Body of pancreas (tissue), 4 donors: ENCODE measurements around the gene PEAR1. TPM values are rescaled to one million over a fixed set of nuclear protein-coding genes. Genes with fewer than 3 reads are reported as not detected.
A peak's percentile ranks its signal among the peaks of the same experiment; 100 is the strongest.

Source experiments
- ATAC-seq: fragments of 150-250 bp; one replicate; pipeline ENCODE4 v1.9.1; 2016
- DNase-seq, 4 donors: peaks; one replicate each; pipeline ENCODE4 v3.0.0-alpha.2; 2019
- H3K27ac ChIP-seq, 4 donors: fragments of 200-600 bp; sonication (generic); 1 replicate in 3 of 4; 2 replicates in 1 of 4; pipeline versions ENCODE4 v1.5.1 to v1.6.1; 2016 to 2019; ENCODE audit warnings: mild to moderate bottlenecking in 1 of 4, mixed read lengths in 1 of 4, moderate library complexity in 1 of 4
- H3K27me3 ChIP-seq, 2 donors: fragments of 200-600 bp; sonication (generic); one replicate each; pipeline ENCODE4 v1.6.0; 2016; ENCODE audit warnings: mild to moderate bottlenecking in 1 of 2
- H3K36me3 ChIP-seq, 2 donors: fragments of 200-600 bp; sonication (generic); replicated peaks in 1 of 2; 2 replicates each; pipeline ENCODE4 v1.5.1; 2016; ENCODE audit warnings: low read depth in 2 of 2; ENCODE audit not compliant: insufficient read depth in 1 of 2
- H3K4me1 ChIP-seq: fragments of 200-600 bp; sonication (generic); one replicate; pipeline ENCODE4 v1.6.0; 2016
- H3K4me3 ChIP-seq, 2 donors: fragments of 200-600 bp; sonication (generic); 1 replicate in 1 of 2; 2 replicates in 1 of 2; pipeline ENCODE4 v1.5.1; 2016 to 2019
- H3K9me3 ChIP-seq, 3 donors: fragments of 200-600 bp; sonication (generic); 1 replicate in 2 of 3; 2 replicates in 1 of 3; pipeline ENCODE4 v1.5.1; 2016
- CTCF ChIP-seq, 7 experiments: fragments of 450-650 bp in 4 of 7; fragments of 200-600 bp in 3 of 7; sonication (generic) in 3 of 7; IDR thresholded peaks; one replicate each; pipeline ENCODE4 v1.5.1; 2016 to 2019; ENCODE audit warnings: antibody characterized with exemption in 7 of 7
- POLR2A ChIP-seq, 3 donors: fragments of 450-650 bp; IDR thresholded peaks; one replicate each; pipeline ENCODE4 v1.6.1; 2016; ENCODE audit warnings: antibody characterized with exemption in 3 of 3, mild to moderate bottlenecking in 2 of 3
- WGBS, 2 donors: methylation state at CpG; one replicate each; pipeline ENCODE4 v1.1.5; 2017; 5-methylcytosine and 5-hydroxymethylcytosine counted together
- intact Hi-C: fragments of 100-400 bp; cut with DNase I; formaldehyde crosslinking; loops from one replicate; pipeline ENCODE4 v1.15.1; 2023
- total RNA-seq, 2 donors: library from RNA; depleted of rRNA; stranded (reverse); fragments of >200 nt; gene quantifications; one replicate each; pipeline ENCODE4 v1.1.0, GENCODE V29; 2016

Gene PEAR1
- total RNA-seq, 2 donors from 2014 or later: 5.2 to 7.6 TPM

GRCh38 chr1:156845953-156846545 lies 47.5 kb upstream of the PEAR1 start:
- Histone ChIP-seq H3K4me1 (peaks cover 4% of the 10 kb centered on the region), H3K36me3 (no peaks in the 10 kb centered on the region), H3K27me3 (peaks cover 0 to 14% of the 10 kb centered on the region in 2 donors), H3K27ac (no peak overlapping the region), H3K4me3 (no peak overlapping the region), H3K9me3 (no peaks in the 10 kb centered on the region)
- intact Hi-C loops: no loop called here
- 57 to 82% methylated on average over 7 to 18 of the region's 18 CpGs for WGBS, 2 donors
- DNase-seq: no peak
- no peak for ATAC-seq
- TF ChIP-seq CTCF (IDR thresholded peaks at IDR 0.05): no peak
- no peak for TF ChIP-seq POLR2A (IDR thresholded peaks at IDR 0.05)

- no peak for ATAC-seq
- Histone ChIP-seq H3K27ac (no peak overlapping the region), H3K4me1 (peaks cover 9% of the 10 kb centered on the region), H3K27me3 (peaks cover 0 to 14% of the 10 kb centered on the region in 2 donors), H3K9me3 (no peaks in the 10 kb centered on the region), H3K36me3 (no peaks in the 10 kb centered on the region), H3K4me3 (no peak overlapping the region)
- DNase-seq: no peak
- intact Hi-C loops: no loop called here
- 87 to 90% methylated on average over 5 of the region's 5 CpGs for WGBS, 2 donors
- no peak for TF ChIP-seq CTCF (IDR thresholded peaks at IDR 0.05)
- TF ChIP-seq POLR2A (IDR thresholded peaks at IDR 0.05): no peak
Measured at GRCh38 chr1:156846643-156847042, 46.9 kb upstream of the PEAR1 start.

- intact Hi-C loops: no loop called here
- Histone ChIP-seq H3K4me3 (no peak overlapping the region), H3K27me3 (peaks cover 0 to 14% of the 10 kb centered on the region in 2 donors), H3K27ac (no peak overlapping the region), H3K36me3 (no peaks in the 10 kb centered on the region), H3K4me1 (peaks cover 20% of the 10 kb centered on the region), H3K9me3 (no peaks in the 10 kb centered on the region)
- WGBS, 2 donors: 74 to 85% methylated on average over 7 of the region's 7 CpGs
- ATAC-seq (no peak), DNase-seq (no peak)
- TF ChIP-seq POLR2A (IDR thresholded peaks at IDR 0.05) (no peak), CTCF (IDR thresholded peaks at IDR 0.05) (no peak)
Measured at GRCh38 chr1:156847591-156848460, 45.7 kb upstream of the PEAR1 start.

- intact Hi-C loops: no loop called here
- Histone ChIP-seq H3K27ac (no peak overlapping the region), H3K4me3 (no peak overlapping the region), H3K36me3 (no peaks in the 10 kb centered on the region), H3K4me1 (peaks cover 25% of the 10 kb centered on the region), H3K9me3 (no peaks in the 10 kb centered on the region), H3K27me3 (peaks cover 0 to 10% of the 10 kb centered on the region in 2 donors)
- DNase-seq (peak in 3 of 4 donors; percentile 37 to 45 (median 39)), ATAC-seq (no peak)
- TF ChIP-seq POLR2A (IDR thresholded peaks at IDR 0.05) (no peak), CTCF (IDR thresholded peaks at IDR 0.05) (no peak)
- WGBS, 2 donors: 35 to 36% methylated on average over 23 to 30 of the region's 36 CpGs
Measured at GRCh38 chr1:156848461-156849150, 44.9 kb upstream of the PEAR1 start.
